ENCODE results near the gene MAP4K4.

MAP4K4 gene

DNA sequence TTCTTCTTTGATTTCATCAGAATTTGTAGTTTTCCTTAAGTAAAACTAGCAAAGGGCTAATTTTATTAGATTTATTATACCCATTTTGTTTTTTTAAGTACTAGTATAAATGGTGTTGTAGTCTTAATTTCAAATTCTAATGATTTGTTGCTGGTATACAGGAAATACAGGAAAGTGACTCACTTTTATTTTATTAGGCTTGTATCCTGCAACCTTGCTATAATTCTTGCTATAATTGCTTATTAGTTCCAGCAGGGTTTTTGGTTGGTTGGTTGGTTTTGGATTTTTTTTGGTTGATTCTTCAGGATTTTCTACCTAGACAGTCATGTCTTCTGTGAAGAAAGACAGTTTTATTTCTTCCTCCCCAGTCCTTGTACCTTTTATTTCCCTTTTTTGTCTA, 183.6 kb downstream of the MAP4K4 start:
- Histone ChIP-seq H3K79me2 (ENCODE audit: low read length) (no peaks in the 10 kb centered on the region), H4K20me1 (ENCODE audit: insufficient read depth, low read length) (no peaks in the 10 kb centered on the region), H3K9me3 (replicated peaks; ENCODE audit: insufficient read depth, low read length) (no peaks in the 10 kb centered on the region), H3K27me3 (replicated peaks; ENCODE audit: insufficient read depth, low read length) (no peaks in the 10 kb centered on the region), H3K9ac (ENCODE audit: low read length) (no peak overlapping the region), H3K27ac (ENCODE audit: low read length) (no peak overlapping the region), H2AFZ (ENCODE audit: low read length) (no peak overlapping the region), H3K4me3 (ENCODE audit: low read length) (no peak overlapping the region), H3K9me2 (replicated peaks; ENCODE audit: insufficient read depth, low read length) (no peaks in the 10 kb centered on the region), H3K36me3 (replicated peaks; ENCODE audit: insufficient read depth, low read length) (no peaks in the 10 kb centered on the region), H3K4me1 (ENCODE audit: low read length) (no peaks in the 10 kb centered on the region), H3F3A (ENCODE audit: insufficient read depth, low read length) (no peaks in the 10 kb centered on the region), H3K4me2 (ENCODE audit: low read depth, low read length) (no peak overlapping the region)
- no peak for DNase-seq
- TF ChIP-seq CTCF (IDR thresholded peaks at IDR 0.05; ENCODE audit: low read length) (no peak), EZH2 (optimal IDR thresholded peaks at IDR 0.05; ENCODE audit: low read depth, low read length) (no peak), EZH2phosphoT487 (IDR thresholded peaks at IDR 0.05; ENCODE audit: low read length) (no peak)

GRCh38 chr2:101882769-101883307, 185.3 kb downstream of the MAP4K4 start:
- Histone ChIP-seq H3K36me3 (replicated peaks; ENCODE audit: insufficient read depth, low read length) (no peaks in the 10 kb centered on the region), H3K9ac (ENCODE audit: low read length) (no peak overlapping the region), H4K20me1 (ENCODE audit: insufficient read depth, low read length) (no peaks in the 10 kb centered on the region), H3K9me3 (replicated peaks; ENCODE audit: insufficient read depth, low read length) (no peaks in the 10 kb centered on the region), H2AFZ (ENCODE audit: low read length) (no peak overlapping the region), H3F3A (ENCODE audit: insufficient read depth, low read length) (no peaks in the 10 kb centered on the region), H3K9me2 (replicated peaks; ENCODE audit: insufficient read depth, low read length) (no peaks in the 10 kb centered on the region), H3K79me2 (ENCODE audit: low read length) (no peaks in the 10 kb centered on the region), H3K4me1 (ENCODE audit: low read length) (no peaks in the 10 kb centered on the region), H3K27me3 (replicated peaks; ENCODE audit: insufficient read depth, low read length) (no peaks in the 10 kb centered on the region), H3K27ac (ENCODE audit: low read length) (no peak overlapping the region), H3K4me3 (ENCODE audit: low read length) (no peak overlapping the region), H3K4me2 (ENCODE audit: low read depth, low read length) (no peak overlapping the region)
- DNase-seq, result no peak
- TF ChIP-seq EZH2 (optimal IDR thresholded peaks at IDR 0.05; ENCODE audit: low read depth, low read length), result no peak
- no peak for TF ChIP-seq EZH2phosphoT487 (IDR thresholded peaks at IDR 0.05; ENCODE audit: low read length)
- TF ChIP-seq CTCF (IDR thresholded peaks at IDR 0.05; ENCODE audit: low read length), result no peak

DNA sequence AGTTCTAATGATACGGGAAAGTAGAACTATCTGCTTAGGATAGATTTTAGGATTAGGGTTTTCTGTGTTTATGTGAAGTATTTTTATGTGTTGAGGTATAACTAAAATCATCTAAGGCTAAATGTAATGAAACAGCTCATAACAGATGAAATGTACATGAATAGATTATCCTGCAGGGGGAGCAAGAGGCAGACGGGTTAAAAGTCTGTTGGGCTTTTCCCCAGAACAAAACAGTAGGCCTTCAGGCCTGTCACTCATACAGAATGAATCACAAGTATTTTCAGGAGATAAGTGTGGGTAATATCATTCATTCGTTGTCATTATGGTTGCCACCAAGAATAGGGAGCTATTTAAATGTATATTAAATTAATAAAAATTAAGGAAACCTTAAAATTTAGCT, 186.4 kb downstream of the MAP4K4 start:
- H3K79me2 ChIP-seq (ENCODE audit: low read length), result no peaks in the 10 kb centered on the region
- peak; percentile 57 for DNase-seq
- H3K4me1 ChIP-seq (ENCODE audit: low read length), result no peaks in the 10 kb centered on the region
- H3F3A ChIP-seq (ENCODE audit: insufficient read depth, low read length), result no peaks in the 10 kb centered on the region
- H3K9ac ChIP-seq (ENCODE audit: low read length), result no peak overlapping the region
- no peaks in the 10 kb centered on the region for H3K27me3 ChIP-seq (replicated peaks; ENCODE audit: insufficient read depth, low read length)
- no peak overlapping the region for H3K4me2 ChIP-seq (ENCODE audit: low read depth, low read length)
- H3K9me3 ChIP-seq (replicated peaks; ENCODE audit: insufficient read depth, low read length), result no peaks in the 10 kb centered on the region
- H3K27ac ChIP-seq (ENCODE audit: low read length), result no peak overlapping the region
- H4K20me1 ChIP-seq (ENCODE audit: insufficient read depth, low read length), result no peaks in the 10 kb centered on the region
- TF ChIP-seq EZH2 (optimal IDR thresholded peaks at IDR 0.05; ENCODE audit: low read depth, low read length) (no peak), EZH2phosphoT487 (IDR thresholded peaks at IDR 0.05; ENCODE audit: low read length) (no peak), CTCF (IDR thresholded peaks at IDR 0.05; ENCODE audit: low read length) (peak; percentile 54)
- H3K4me3 ChIP-seq (ENCODE audit: low read length), result no peak overlapping the region
- H3K36me3 ChIP-seq (replicated peaks; ENCODE audit: insufficient read depth, low read length), result no peaks in the 10 kb centered on the region
- no peak overlapping the region for H2AFZ ChIP-seq (ENCODE audit: low read length)
- no peaks in the 10 kb centered on the region for H3K9me2 ChIP-seq (replicated peaks; ENCODE audit: insufficient read depth, low read length)
